ENCODE data around the gene GRM8. TPM values are rescaled to one million over a fixed set of nuclear protein-coding genes. Genes with fewer than 3 reads are reported as not detected.

Gene GRM8
- total and polyA plus RNA-seq, 8 donors: 0.25 to 2.8 (median 1.3) TPM; not detected in 4

- Histone ChIP-seq H3K27me3 (no peaks in the 10 kb centered on the region), H3K4me3 (no peak overlapping the region), H3K27ac (no peak overlapping the region), H3K36me3 (no peaks in the 10 kb centered on the region), H3K9me3 (peaks cover 0 to 4% (median 0%) of the 10 kb centered on the region in 4 donors), H3K4me1 (no peaks in the 10 kb centered on the region)
- WGBS, 5 donors: 67 to 78% (median 74%) methylated on average over 7 of the region's 7 CpGs
- intact Hi-C loops (cut with DNase I; ENCODE audit: low total_unique reads): no loop called here
- DNase-seq: no peak
- TF ChIP-seq POLR2AphosphoS5 (IDR thresholded peaks at IDR 0.05) (no peak), CTCF (IDR thresholded peaks at IDR 0.05) (no peak), EP300 (IDR thresholded peaks at IDR 0.05) (no peak), POLR2A (IDR thresholded peaks at IDR 0.05) (no peak)
Observed at GRCh38 chr7:126394406-126394805, 858.3 kb downstream of the GRM8 start.

Small RNAs within 50 kb of the gene (small RNA-seq; reads per million reads assigned to genes)
- gene MIR592: 0.30 to 6.0 (median 2.0) reads per million in 4 donors

Other genes starting within 250 kb of the GRM8 start
- 10 to 100 TPM in 4 of 5 donors, 1 to 10 TPM in 1; 9.3 to 41.9 (median 32.6) TPM for gene ZNF800, start 139.8 kb upstream of the GRM8 start, total RNA-seq
- gene ZNF800, start 139.8 kb upstream of the GRM8 start, polyA plus RNA-seq: 1 to 10 TPM; 3.8 to 7.0 (median 6.4) TPM

Data from stomach (tissue), 9 donors.